Ovary (tissue), 3 donors: ENCODE measurements around the gene AGK.

Experiments
- EP300 ChIP-seq: sonication (generic); formaldehyde crosslinking; IDR thresholded peaks from one replicate; pipeline ENCODE4 v1.6.1; 2017; ENCODE audit warnings: antibody characterized with exemption
- POLR2A ChIP-seq: fragments of 450-650 bp; IDR thresholded peaks from one replicate; pipeline ENCODE4 v1.6.1; 2017; ENCODE audit warnings: antibody characterized with exemption, mild to moderate bottlenecking, moderate library complexity
- TF ChIP-seq, protein P1 (sequence below), 3 donors: fragments of 450-650 bp in 2 of 3; fragments of 200-600 bp in 1 of 3; IDR thresholded peaks; one replicate each; pipeline versions ENCODE4 v1.5.1 to v1.8.0; 2016 to 2022; ENCODE audit warnings: antibody characterized with exemption in 3 of 3, mild to moderate bottlenecking in 1 of 3
- donor health status: DM: no; HTN: no; CAD: no.

DNA sequence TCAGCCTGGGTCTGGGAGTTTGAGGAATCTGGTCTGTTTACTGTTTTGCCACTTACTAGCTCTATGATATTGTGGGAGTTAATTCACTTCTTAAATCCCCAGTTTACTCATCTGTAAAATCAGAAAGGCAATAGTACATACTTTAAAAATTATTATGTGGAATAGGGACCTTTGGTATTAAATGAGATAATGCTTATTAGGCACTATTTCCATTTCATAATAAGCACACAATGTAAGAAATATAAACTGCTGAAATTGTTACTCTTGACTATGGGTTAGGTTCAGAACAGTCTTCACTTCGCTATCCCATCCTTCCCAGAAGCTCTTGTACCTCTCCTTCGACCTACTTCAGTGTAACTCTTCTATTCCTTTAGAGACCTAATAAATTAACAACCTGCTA, 47.2 kb downstream of the AGK start:
- TF ChIP-seq, protein P1, sequence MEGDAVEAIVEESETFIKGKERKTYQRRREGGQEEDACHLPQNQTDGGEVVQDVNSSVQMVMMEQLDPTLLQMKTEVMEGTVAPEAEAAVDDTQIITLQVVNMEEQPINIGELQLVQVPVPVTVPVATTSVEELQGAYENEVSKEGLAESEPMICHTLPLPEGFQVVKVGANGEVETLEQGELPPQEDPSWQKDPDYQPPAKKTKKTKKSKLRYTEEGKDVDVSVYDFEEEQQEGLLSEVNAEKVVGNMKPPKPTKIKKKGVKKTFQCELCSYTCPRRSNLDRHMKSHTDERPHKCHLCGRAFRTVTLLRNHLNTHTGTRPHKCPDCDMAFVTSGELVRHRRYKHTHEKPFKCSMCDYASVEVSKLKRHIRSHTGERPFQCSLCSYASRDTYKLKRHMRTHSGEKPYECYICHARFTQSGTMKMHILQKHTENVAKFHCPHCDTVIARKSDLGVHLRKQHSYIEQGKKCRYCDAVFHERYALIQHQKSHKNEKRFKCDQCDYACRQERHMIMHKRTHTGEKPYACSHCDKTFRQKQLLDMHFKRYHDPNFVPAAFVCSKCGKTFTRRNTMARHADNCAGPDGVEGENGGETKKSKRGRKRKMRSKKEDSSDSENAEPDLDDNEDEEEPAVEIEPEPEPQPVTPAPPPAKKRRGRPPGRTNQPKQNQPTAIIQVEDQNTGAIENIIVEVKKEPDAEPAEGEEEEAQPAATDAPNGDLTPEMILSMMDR (IDR thresholded peaks at IDR 0.05), result no peak
- TF ChIP-seq POLR2A (no peak), EP300 (no peak)
